Stimulated activated CD4-positive, alpha-beta T cell treated with anti-CD3 and anti-CD28 coated beads, Interleukin-12 subunit alpha, Interleukin-12 subunit beta, amount 100 ng/mL, for 4 hours (primary cell): Measurements from ENCODE around the gene SDC4.
A peak's percentile ranks its signal among the peaks of the same experiment; 100 is the strongest.
"Not testable (repeated sequence)": the region's sequence is repeated elsewhere in the genome, so short reads cannot be mapped to it uniquely, and the experiment has no call there.

Source experiments
- DNase-seq: peaks from one replicate; pipeline ENCODE4 v3.0.0-alpha.2; 2020

The SDC4 gene

DNA sequence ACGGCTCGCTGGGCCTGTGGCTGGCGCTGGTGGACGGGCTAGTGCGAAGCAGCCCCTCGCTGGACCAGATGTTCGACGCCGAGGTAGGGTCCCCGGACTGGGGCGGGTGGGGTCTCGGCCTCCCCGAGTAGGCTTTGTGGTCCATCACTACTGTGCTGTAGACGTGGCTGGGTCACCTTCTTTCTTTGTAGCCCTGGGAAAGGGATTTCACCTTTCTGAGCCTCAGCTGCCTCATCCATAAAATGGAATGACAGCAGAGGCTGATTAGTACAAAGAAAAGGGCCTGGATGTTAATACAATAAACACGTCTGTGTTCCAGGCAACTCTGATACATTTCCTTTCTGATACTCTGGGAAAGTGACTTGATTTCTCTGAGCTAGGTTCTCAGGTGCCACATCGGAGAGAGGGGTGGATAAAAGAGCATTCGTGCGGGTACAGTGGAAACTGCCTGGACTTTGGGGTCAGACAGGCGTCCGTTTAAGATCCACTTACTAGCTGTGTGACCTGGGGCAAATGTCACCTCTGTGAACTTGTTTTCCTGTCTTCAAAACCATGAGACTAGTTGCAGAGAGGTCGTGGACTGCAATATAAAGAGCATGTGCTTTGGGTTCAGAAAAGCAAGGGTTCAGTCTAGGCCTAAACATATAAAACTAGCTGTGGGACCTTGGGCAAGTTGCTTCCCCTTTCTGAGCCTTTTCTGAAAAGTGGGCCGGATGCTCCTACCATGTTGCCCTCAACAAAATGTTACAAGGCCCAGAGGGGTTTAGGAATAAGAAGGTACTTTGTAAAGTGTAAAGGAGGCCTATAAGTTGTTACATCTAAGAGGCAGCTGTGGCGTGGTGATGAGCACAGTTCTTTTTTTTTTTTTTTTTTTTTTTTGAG, 15.6 kb upstream of the SDC4 start:
- DNase-seq, result no peak

DNA sequence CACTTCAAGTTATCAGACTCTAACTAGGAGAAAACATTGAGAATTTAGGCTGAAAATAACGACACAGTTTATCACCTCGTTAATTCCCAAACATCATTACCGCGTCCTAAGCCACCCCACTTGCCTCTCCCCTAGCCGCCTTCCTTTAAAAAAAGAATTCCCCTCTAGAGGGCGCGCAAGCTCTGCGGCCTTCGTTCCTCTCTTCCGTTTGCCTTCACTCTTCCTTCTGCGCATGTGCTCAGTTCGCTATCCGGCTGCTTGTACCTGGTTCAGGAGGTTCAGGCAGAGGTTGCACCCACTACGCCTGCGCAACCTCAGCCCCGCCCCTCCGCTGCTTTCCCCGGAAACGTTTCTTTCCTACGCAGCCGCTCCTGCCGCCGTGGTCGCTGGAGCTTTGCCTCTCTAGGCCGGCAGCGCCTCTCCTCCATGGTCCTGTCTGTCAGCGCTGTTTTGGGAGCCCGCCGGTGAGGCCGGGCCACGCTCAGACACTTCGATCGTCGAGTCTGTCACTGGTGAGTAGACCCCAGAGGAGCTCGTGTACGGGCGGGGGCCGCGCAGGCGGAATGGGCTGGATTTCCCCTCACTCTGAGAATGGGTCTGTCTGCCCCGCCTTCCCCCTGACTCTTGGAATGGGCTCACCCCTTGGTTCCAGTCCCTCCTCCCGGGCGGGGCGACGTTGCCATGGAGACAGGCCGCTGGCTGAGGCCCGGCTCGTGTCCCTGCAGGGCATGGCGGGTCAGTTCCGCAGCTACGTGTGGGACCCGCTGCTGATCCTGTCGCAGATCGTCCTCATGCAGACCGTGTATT, 14.8 kb upstream of the SDC4 start, which contains the start of gene SYS1:
TSS of gene SYS1 (plus strand) at position 353 of the 807 bp plus-strand sequence. CDS start at position 729, 376 bp downstream.
- peak; percentile 98 for DNase-seq

DNA sequence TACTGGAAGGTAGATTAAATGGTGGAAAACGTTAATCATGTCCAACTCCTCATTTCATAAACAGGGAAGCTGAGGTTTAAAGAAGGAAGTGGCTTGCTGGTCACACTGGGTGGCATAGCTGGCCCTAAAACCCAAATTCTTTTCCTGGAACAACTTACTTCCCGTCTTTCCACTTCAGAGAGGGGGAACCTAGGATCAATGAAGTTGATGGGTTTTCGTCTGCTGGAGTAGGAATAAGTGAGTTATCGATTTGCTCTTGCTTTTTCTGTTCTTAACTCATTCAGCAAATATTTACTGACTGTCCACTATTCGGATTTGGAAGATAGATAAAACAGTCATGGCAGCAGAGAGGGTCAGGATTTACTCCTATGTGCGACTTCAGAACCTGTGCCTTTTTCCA, 13.6 kb upstream of the SDC4 start:
- DNase-seq, result no peak

DNA sequence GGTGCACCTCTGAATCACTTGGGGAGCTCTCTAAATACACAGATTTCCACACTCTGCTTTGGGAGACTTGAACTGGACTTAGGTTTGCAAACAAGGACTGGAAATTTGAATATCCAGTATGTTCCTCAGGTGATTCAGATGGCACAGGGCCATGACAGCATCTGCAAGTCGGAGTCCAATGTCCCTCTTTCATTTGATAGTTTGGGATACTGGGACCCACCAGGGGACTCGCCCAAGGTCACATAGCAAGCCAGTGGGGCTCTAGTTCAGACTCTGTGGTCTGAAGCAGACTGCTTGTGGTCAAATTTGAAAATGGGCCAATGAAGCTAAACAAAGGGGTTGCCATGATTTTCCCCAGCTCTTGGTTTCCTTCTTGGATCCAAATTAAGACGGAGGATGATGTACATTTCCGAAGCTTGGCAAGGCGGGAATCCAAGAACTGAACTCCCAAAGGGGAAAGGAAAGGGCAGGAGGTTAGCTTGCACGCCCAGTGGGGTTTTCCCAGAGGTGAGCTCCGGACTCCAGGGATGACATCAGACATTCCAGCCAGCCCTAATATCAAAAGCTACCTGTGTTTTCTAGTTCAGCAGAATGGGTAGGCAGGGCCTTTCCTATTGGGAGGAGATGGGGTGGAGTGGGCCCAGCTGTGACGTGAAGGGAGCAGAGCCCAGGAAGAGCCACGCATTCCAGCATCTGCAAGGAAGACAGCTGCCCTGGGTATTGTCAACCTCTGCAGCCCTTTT, 11.4 kb upstream of the SDC4 start:
- no peak for DNase-seq

DNA sequence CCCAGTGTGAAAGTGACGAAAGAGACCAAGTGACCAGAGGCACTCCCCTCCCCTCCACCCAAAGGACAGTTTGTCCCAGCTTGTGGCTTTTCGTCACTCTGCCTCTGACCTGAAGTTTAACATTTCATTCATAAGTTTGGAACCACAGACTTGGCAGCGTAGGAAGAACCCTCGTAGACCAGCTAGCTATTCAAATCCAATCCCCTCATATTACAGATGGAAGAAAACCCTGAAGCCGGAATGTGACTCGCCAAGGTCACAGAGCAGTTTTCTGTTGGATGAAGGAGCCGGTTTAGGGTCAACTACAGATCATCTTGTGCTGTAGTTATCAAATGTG, 10.8 kb upstream of the SDC4 start:
- DNase-seq, result no peak

DNA sequence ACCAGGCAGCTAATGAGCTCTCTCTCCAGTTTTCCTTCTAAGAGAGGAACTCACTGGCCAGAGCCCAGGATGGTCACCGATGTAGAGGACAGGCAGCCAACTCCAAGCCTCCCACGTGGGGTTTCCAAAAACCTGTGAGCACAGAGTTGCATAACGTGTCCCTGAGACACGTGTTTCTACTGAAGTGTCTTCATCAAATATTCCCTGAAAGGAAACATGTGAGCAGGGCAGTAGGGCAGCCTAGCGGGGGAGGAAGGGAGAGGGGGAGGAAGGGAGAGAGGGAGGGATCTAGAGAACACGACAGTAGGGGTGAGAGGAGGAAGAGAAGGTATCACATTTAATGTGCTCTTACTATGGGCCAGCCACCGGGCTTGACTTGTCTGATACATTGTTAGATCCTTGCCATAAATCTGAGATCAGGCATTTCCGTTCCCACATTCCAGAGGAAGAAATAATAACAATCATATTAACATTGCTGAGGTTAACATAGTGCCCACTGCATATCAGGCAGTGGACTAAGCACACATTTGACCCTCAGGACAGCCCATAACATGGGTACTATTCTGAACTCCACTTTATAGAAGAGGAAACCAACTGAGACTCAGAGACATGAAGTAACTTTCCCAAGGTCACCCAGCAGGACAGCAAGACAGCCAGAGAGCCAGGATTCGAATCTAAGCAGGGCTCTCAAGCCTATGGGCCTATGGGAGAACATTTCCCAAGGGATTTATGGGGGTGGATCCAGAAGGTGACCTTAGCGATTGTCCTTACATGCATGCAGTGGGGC, 10.3 kb upstream of the SDC4 start:
- DNase-seq, result no peak

DNA sequence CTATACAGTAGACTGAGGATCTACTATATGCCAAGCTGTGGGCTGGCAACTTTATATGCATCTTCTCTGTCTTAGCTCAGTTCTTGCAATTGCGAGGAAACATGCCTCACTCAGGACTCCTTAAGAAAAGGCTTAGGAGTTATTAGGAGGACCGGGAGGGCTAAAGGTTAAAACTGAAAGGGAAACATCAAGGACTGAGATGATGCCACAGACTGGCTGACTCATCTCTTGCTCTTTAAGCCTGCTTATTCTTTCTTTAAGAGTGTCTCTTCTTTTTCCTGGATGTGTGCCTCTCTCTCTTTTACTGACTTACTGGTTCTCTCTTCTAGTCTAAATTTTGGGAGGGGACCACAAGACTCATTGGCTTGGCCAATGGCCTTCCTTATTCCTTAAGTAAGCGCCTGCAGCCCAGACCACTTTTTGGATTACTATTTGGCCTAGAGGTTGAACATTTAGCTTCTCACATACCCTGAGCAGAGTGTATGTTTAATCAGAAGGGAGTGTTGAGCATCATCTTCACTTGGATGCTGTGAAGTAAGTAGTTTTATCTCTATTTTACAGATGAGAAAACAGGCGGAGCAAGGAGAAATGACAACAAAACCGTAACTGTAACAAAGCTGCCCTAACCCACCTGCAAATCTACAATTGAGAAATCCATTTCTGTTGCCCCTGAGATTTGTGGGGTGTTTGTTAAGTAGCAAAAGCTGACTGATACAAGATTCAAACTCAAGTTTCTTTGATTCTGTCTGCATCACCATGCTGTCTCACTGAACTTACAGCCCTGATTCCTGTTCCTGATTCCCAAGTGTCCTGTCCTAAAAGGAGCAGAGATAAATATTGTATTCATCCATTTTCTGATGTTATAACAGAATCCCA, 7.2 kb upstream of the SDC4 start:
- DNase-seq, result no peak

DNA sequence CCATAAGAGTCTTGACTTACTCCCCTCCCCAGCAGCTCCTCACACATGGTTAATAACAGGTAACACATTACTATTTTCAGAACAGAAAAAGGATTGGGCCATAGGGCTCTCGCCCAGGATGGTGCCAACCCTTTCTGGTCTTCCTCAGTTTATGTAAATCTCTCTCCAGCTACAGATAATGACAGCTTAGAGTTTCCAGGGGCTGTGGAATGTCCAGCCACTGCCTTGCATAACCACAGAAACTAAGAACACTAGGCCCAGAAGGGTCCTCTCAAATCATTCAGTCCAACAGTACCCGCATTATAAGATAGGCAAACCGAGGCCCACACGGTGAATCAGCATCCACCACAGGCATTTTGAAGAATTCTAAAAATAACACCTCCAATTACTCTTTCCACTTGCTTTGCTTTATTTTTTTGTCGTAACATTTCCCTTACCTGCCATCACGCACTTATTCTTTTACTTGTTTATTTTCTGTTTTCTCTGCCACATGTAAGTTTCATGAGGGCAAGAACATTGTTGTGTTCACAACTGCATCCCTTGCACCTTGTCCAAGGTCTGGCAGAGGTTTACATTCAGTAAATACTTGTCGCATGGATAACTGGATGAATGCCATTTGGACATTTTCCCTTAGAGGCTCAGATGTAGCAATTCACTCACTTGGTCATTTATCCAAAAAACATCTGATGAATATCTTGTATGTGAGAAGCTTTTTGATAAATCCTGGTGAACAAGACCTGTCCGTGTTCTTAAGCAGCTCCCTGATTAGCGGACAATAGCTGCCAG, 6.4 kb upstream of the SDC4 start:
- no peak for DNase-seq

DNA sequence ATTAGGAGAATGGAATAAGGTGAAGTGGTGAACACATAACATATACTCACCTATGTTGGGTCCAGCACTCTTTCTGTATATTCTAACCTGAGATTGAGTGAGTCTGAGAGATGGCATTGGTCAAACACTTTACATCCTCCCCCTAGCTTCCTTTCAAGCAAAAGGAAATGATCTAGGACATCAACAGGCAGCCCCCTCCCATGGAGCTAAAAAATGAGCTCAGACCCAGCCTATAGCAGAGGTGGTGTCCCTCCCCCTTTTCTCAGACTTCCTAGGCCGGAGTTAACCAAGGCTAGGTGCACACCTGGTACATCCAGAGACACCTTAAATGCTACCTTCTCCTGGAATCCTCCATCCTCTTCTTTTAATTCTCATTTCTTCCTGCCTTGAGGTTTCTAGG, 5.5 kb upstream of the SDC4 start:
- no peak for DNase-seq

DNA sequence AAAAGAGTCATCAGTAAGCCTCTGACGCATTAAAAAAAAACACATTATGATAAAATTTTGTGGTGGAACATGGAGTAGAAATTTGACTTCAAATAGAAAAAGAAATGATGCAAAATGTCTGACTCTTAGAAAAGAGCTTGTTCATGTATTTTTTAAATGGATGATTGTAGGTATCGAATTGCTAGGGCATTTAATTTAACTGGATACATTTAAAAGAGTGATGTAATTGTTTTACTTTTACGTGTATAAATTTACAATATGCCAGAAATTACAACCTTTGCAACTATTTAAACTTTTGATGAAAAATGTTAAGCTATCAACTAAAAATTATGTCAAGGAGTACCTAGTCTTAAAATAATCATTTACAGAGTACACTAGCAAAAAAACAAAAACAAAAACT, 4.5 kb upstream of the SDC4 start:
- no peak for DNase-seq

DNA sequence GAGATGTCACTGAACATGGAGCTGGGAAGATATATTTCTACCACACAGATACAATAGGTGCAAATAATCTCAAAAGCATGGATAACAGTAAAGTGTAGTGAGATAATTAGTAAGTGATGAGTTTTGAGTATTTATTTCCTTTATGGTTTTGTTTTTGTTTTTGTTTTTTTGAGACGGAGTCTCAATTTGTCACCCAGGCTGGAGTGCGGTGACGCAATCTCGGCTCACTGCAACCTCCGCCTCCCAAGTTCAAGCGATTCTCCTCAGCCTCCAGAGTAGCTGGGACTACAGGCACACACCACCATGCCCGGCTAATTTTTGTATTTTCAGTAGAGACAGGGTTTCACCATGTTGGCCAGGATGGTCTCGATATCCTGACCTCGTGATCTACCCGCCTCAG, 2.6 kb upstream of the SDC4 start:
- not testable (repeated sequence) for DNase-seq

DNA sequence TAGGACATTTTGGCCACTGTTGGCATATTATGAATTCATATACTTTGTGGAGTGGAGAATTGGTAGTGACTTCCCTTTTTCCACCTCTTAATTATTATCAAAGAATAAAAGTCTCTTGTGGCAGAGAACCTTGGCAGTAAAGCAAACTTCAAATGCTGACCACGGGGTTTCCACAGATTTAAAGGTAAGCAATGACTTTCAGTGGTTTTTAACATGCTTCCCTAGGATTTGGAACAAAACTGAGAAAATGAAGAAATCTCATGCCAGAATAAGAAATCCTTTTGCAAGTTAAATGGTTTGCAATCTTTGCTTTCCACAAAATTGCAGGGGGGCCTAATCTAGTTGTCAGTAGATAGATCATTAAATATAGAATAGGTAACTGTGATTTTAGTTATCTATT, 2.0 kb upstream of the SDC4 start:
- DNase-seq, result no peak

DNA sequence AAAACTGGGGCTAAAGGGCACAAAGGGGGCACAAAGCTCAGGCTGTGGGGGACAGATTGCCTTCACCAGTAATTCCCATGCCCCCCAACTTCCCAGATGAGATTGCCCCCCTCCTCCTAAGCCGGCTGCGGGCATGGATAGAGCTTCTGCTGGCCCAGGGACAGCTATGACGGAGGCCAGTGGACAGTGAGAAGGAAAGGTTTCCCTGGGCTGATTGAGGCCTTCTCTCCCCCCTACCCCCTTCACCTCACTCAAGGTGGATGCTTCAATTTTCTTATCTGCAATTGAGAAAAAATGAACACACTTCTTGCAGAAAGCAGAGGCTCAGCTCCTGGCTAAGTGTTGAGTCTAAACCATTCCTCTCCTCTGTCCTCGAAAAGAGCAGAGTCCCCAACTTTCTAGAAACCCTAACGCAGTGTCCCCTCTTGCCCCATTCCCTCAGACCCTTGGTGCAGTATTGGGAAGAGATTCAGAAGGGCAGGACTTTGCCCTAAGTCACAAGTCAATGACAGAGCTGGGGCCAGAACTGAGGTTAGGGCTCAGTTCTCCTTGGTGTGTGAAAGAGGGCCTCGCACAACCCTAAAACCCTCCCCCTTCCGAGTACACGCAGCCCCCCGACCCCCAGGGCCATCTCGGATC, 808 bp downstream of the SDC4 start:
- no peak for DNase-seq

DNA sequence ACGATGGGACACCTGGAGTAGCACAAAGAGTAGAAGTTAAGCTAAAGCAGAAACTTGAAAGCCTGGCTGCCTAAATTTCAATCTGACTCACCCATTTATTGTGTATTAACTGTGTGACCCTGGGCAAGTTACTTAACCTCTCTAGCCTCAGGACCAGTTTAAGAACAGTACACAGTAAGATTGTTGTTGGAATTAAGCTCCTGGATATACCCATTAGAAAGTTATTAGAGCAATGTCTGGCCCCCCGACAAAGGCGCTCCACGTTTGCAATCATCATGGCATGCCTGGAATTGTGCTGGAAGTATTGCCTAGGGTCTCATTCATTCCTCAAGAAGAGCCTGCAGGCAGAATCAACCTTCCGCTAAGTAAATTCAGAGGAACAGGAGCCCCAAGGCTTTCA, 1.4 kb downstream of the SDC4 start:
- DNase-seq, result no peak

DNA sequence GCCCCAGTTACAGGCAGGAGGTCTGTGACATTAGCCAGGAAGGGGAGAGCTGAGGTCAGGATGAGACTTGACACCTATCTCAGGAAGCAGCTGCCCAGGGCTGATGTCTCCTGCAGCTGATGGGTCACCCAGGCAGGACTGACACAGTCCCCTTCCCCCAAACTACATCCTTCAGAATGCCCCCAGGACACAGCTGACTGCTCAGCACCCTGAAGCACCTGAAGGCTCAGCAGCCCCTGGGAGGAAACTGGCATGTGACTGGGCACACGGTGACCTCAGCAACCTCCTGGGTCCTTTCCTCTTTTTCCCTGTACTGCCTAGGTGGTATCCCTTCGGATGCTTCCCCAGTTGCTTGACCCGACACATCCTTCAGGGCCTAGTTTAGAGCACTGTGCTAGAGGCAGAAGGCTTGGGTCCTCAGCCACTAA, 1.9 kb downstream of the SDC4 start:
- DNase-seq, result no peak

DNA sequence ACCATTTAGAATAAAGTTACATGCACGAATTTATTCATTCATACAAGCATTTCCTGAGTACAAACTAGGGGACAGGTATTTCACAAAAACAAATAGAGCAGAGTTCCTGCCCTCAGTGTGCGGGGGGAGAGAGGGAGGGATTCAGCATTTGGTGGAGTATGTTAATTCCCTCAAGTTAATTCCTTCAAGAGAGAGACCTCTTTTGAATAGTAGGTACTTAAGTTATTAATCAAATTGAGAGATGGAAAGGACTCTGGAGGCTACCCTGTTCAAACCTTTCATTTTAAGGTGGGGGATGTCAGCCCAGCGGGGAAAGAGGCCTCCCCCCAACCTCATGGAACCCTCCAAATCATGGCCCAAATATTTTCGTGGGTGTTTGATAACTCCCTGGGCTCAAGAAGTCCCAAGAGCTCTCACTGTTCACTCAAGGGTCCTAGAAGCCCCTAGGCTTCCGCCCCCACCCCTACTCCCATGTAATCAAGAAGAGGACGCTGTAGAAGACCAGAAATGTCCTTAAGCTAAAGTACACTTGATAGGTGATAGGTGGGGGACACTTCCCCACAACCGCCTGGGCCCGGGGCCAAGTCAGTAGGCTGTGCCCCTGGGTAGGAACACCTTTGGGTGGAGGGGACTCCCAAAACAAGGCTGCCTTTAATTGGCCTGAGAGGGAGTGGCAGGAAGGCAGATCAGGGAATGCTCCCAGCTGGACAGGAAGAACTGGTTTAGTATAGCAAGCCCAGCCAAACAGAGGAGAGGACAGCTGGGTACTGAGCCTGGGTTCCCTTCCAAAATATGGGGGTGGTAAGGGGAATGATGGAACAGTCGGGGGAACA, 2.9 kb downstream of the SDC4 start:
- no peak for DNase-seq

DNA sequence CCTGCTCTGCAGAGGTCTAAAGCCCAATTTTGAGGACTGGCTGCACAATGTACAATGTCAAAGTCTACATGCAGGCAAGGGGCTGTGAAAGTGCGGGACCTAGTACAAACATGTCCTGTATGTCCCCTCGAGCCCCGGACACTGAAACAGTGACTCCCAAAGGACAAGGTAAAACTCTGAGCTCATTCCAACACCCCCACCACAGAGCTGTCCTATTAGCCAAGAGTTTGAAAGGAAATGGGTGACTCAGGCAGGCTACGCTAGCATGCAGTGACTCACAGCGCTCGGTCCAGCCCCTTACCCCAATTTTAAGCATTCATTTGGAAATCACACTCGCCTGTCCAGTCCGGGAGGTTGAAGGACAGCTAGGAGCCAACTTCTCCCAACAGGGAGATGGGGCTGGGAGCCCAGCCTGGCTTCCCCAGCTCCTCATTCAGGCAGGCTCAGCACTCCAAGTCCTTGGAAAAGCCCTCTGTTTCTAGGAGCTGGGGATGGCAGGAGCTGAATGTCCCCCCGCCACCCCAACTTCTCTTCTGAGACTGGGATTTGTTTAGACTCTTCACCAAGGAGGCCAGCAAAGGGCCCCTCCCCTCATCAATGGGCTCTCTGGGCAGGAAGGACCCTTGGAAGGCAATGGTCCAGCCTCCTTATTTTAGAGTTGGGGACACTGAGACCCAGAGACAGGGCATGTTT, 3.9 kb downstream of the SDC4 start:
- DNase-seq, result no peak

DNA sequence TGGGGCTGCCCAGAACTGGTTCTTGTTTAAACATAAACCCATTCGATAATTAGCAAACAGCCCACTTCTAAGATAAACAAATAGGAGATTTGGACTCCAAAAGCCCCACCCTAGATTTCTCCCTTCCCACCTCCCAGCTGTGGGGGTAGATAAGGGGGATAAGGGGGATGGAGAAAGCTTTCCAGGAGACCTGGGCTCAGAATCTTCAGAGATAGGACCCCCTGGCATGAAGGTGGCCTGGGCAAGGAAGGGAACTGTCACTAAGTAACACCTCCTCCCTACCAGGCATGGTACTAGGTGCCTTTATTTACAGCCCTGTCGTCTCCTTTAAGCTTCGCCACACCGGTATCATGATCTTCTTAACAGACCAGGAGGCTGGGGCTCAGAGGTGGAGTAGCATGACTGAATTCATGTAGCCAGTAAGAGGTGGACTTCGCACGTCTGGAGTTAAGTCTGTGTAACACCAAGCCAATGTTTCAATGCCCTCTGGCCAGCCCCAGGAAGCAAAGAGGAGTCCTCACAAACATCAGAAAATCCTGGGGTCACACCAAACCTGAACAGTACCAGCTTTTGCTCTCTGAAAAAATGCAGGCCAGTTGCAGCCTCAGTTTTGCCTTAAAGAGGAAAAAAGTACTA, 4.6 kb downstream of the SDC4 start:
- no peak for DNase-seq
